SIG-M5 (cell line): ENCODE results near the gene HOXB4.
"Not testable (repeated sequence)": the region's sequence is repeated elsewhere in the genome, so short reads cannot be mapped to it uniquely, and the experiment has no call there.

Source experiments
- DNase-seq: peaks from one replicate; lab custom pipeline; 2025; lab: John Stamatoyannopoulos, UW

HOXB4 gene

DNA sequence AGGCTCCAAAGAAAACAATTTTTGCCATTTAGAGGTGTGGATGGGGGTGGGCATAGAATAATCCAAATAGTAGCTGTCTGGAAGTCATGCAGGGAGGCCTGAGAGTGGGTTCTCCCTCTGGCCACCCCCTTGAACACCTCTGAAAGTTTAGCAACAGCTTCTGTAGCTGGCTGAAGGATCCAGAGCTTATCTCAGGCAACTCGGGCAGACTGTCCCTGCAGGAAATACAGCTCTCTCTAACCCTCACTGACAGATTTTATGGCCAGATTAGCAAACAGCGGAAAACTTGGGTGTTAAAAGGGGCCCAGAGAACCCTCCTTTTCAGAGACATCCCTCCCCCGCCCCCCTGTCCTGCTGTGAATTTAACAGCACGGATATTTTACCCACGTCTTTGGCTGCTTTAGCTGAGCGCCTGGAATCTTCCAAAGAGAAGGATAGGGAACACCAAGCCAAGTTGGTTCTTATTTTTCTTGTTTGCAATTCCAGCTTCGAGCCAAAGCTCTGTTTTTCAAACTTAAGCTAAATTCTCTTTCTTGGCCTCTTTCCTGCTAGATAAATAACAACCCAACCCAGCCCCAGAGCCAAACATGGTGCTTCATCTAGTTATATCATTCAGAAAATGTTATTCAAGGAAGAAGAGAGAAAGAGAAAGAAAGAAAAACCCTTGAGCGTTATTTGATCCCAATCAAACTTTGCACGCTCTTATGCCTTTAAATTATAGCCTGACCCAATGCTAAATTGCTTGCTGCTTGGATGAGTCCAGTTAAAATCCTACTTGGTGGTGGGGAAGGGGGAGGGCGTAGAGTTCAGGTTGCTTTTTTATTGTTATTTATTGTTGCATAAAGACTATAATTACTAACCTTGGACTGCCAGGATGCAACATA is 31.0 kb downstream of the HOXB4 start:
- no peak for DNase-seq

DNA sequence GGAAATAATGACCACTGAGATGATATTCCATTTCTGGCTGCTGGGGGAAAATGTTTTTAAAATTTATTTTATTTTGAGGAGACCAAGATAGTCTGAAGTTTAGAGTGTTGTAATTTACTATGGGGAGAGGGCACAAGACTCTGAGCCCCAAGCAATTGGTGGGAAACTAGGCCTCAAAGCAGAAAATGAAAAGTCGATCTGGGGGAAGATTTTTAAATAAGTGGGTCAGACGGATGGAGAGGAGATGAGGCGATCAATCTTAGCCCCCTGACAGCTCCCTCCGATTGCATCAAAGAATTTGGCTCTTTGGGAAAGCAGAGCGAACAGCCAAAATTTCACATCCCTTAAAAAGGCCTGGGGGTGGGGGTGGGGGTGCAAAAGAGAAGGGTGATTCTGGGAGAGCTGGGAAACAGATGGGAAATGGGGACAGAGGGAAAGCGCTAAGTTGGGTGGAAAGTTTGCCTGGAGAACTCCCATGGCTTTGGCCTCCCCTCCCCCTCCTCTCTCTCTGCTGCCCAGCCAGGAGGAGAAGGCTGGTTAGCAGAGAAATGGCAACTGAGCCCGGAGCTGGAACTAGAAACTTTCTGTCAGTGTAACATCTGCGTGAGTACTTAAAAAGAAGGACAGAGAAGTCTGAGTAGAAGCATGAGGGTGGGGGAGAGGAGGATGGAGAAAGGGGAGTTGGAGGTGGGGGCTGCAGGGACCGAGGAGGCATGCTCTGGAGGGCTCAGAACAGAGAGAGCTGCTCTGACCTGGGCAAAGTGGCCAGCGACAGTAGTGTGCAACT is 31.8 kb downstream of the HOXB4 start:
- no peak for DNase-seq

DNA sequence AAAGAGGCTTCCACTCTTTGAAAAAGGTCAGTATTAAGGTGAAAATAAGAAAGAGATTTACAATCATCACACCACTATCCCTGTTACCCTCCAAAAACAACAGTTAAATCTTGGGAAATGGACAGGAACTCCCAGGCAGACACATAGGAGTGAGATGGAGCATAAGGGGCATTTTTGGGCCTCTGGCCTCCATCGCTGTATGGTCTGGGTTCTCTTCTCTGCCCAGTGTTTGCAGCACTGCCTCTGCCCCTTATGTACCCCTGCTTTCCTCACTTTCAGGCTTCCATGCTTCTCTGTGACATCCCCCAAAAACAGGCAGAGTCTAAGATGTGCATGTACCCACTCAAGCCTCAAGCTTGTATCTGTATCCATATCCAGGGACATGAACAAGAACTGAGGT is 32.6 kb downstream of the HOXB4 start:
- no peak for DNase-seq

GRCh38 chr17:48545022-48545375 is 33.2 kb downstream of the HOXB4 start, which contains the start of gene HOXB2:
Gene HOXB2 (minus strand): TSS chr17:48545109. CDS start chr17:48544911, 198 bp downstream.
- DNase-seq, result no peak

DNA sequence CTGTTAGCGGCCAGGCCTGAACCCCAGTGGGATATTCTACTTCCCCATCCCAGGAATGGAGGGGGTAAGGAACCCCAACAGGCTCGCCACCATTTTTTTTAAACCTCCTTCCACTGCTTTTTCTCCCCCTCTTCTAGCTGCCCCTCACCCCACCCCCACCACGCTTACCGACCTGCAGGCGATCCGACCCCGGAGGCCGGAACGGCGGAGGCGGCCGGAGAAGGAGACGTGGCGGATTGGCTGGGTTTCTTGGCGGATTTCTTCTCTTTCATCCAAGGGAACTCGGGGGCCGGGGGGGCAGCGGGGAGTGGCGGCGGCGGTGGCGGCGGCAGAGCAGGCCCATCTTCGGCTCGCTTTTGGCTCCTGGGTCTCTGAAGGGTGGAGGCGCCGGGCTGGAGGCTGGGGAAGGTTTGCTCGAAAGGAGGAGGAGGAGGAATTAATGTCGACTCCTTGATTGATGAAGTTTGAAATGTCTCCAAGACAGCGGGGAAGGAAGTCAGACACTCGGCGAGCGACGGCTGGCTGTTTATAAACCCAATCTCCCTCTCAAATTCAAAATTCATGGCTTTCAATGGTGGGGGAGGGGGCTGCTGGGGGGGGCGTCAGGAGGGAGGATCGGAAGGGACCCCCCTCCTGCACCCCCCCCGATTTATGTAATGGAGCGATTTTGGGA is 33.7 kb downstream of the HOXB4 start:
- no peak for DNase-seq

DNA sequence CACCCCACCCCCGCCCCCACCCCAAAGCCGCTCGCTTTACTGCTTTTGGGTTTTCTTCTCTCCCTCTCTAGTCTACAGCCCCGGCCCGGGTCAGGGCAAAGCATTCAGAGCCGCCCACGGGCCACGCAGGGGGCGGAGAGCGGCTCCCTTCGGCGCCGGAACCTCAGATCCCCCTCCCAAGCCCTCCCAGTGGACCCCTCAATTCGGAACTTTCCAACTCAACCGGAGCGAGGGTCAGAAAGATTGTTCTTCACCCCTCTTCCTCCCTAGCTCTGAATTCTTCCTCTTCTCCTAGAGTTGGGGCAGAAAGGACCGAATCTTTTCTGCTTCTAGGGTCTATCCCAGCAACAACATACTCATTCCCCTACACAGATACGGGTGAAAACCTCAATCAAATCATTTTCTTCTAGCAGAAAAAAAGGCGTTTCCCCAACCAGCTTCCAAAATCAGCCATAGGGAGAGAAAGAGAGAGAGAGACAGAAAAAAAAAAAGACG is 34.2 kb downstream of the HOXB4 start:
- DNase-seq, result no peak

DNA sequence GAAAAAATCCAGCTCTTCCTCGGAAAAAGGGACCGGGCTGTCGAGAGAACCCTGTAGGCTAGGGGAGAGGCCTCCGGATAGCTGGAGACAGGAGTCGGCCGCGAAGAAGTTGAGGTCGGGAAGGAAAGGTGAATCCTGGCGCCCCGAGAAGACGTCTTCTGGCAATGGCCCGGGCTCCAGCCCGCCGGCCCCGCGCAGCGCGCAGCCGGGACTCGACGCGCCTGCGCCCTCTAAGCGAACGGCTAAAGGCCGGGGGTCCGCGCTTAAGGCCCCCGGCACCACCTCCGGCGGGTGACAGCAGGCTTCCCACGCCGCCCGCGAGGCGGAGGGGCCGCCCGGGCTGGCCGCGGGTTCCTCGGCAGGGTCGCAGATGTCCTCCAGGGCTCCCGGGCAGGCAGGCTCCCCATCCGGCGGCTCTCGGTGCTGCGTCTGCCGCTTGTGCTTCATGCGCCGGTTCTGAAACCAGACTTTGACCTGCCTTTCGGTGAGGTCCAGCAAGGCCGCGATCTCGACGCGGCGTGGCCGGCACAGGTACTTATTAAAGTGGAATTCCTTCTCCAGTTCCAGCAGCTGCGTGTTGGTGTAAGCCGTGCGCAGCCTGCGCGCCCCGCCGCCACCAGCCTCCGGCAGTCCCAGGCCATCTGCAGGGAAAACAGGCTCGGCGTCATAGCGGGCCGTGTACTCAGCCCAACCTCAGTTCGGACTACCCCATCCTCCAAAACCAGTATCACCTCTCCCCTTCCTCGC is 34.9 kb downstream of the HOXB4 start:
- DNase-seq, result no peak

GRCh38 chr17:48542698-48543106 is 35.4 kb downstream of the HOXB4 start:
- no peak for DNase-seq

GRCh38 chr17:48542114-48542656 is 36.0 kb downstream of the HOXB4 start:
- DNase-seq, result no peak

DNA sequence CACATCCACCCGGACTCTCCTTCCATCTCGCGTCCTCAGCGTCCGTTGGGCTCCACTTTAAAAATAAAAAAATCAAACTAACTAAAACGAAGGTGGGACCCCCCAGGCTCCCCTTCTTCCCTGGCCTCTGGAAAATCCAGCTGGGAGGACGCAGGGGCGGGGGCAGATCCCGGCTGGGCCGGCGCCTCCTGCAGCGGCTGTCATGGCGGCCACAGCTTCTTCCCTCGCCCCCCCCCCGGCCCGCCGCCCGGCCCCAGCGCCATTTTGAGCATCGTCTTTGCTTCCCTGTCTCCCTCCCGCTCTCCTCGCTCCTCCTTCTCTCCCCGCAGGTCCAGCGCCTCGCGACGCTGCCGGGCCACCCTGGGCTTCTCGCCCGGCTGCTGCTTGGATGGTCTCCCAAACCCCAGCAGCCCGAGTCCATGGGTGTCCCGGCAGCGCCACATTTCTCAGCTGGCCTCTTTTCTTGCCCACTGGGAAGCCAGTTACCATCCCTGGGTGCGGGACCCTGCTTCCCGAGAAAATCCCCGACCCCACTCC is 36.5 kb downstream of the HOXB4 start:
- no peak for DNase-seq

DNA sequence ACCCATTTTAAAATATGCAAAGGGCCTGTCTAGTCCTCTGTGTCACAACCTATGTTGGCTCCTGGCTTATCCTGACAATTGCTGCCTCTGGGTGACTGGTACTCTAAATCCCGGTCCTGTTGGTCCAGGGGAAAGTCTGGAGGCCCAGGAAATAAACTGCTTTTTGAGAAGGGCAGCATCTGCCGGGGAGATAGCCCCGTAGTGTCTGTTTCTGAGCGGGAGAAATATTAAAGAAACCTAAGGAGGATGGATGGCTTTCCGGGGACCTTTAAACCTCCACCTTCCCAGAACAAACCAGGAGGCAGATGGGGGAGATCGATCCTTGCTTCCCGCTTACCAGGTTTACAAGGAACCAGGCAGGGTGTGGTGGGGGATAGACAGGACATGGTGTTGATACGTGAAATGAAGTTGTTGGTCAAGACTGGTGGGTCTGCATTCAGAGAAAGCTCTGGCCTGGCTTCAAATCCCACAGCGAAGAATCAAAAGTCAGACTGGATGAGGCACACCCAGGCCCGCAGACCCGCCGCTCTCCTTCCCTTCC is 37.0 kb downstream of the HOXB4 start:
- no peak for DNase-seq

DNA sequence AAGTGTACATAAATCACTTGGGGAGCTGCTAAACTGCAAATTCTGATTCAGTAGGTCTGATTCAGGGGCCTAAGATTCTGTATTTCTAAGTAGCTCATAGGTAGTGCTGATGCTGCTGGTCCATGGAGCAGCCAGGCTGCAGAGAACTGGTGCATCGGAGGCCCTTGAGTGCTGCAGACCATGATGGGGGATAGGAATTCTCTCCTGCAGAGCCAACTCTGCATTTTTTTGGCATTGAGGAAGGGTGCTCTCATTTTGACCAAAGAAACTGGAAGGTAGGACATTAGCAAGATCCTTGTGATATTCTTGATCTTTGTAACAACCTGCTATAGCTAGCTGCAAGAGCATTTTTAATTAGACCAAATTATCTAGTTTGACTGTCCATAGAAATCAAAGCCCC is 37.9 kb downstream of the HOXB4 start:
- no peak for DNase-seq

DNA sequence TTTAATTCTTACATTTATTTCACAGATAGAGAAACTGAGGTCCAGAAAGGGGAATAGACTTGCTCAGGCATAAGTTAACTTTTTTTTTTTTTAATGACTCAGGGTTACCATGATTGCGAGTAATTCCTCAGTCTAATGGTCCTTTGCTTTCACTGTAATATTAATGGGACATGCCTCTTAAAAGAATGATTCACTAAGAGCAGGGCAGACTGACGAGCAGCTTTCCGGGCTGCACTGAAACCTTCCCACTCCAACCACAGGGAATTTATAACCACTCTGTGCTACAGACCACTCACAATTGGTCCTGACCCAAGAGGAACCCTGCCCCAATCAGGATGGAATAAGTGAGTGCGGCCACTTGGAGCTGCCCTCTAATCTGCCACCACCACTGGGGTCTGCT is 39.0 kb downstream of the HOXB4 start:
- DNase-seq, result no peak

- DNase-seq, result no peak
Measured at GRCh38 chr17:48537316-48537715, 40.8 kb downstream of the HOXB4 start.

DNA sequence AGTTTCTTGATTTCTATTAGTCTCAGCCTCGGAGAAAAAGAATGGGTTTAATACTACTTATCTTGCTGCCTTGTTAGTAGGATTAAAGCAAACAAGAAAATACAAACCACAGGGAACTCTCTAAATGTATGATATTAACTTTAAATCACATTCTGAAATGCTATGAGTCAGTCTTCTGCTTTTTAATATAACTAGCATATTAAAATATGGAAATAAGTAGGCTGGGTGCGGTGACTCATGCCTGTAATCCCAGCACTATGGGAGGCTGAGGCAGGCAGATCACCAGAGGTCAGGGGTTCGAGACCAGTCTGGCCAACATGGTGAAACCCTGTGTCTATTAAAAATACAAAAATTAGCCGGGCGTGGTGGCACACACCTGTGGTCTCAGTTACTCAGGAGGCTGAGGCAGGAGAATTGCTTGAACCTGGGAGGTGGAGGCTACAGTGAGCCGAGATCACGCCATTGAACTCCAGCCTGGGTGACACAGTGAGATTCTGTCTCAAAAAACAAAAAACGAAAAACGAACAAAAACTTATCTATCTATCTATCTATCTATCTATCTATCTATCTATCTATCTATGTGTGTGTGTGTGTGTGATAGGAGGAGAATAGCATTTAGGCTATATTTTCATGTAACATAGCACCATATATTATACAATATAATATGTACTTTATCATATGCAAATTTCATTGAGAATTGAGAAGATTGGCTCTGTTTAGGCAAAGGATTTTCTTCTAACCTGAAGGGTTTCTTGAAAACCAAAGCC is 42.2 kb downstream of the HOXB4 start:
- not testable (repeated sequence) for DNase-seq

GRCh38 chr17:48532261-48532660 is 45.9 kb downstream of the HOXB4 start:
- DNase-seq, result no peak

DNA sequence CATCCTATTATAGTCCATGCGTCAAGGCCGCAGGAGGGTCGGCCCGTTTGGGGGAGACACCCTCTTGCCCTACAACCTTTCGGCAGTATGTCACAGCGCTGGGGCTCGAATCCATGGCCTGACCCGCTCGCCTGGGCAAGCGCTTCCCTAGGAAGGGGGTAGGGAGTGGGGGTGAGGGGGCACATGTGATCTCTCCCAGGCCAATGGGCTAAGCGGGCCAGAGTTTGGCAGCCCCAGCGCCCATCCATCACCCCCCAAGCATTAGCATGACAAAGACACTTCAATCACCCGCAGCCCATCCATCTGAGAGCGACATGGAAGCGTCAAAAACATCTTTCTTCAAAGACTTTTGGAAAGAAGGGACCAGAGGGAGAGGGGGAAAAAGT is 47.3 kb downstream of the HOXB4 start, which contains the start of gene HOXB1:
Gene HOXB1 (minus strand): TSS at position 125 of the 386 bp plus-strand sequence. CDS start 107 bp downstream, at position 18.
- DNase-seq, result no peak

- DNase-seq, result no peak
Measured at GRCh38 chr17:48530208-48530886, 47.8 kb downstream of the HOXB4 start.

GRCh38 chr17:48529683-48530009 is 48.5 kb downstream of the HOXB4 start:
- DNase-seq, result no peak
